AG09319 (cell line): ENCODE results near the gene TTC28.

Experiments used
- DNase-seq: peaks from one replicate; pipeline ENCODE4 v3.0.0-alpha.2; 2010; ENCODE audit warnings: low read depth; ENCODE audit errors: extremely low read depth
- TF ChIP-seq, protein P1 (sequence below): IDR thresholded peaks from 2 replicates; pipeline ENCODE4 v1.5.1; 2011; ENCODE audit warnings: low read depth, mild to moderate bottlenecking, inconsistent platforms, low read length, moderate library complexity

The TTC28 gene

DNA sequence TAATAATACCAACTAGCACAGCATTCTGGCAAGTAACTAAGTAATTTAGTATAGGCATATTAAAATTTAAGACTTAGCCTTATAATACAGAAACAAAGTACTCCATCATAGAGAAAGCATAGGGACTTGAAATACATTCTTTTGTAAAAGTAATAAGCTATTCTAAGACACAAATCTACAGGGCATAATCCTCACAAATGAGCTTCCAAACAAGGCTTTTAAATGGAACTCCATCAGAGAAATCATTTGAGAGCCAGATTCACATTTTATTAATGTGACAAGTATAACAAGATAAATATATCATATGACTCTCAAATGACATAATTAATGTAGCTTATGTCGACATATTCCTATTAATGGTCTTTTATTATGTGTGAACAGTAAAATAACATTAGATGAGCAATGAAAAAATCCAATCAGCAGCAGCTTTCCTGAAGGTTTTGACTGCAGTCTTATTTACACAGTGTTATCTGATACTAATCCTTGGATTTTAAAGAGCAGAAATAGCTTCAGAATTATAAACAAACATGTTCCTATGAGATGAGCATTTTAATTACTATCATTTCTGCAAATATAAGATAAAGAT is 241.4 kb downstream of the TTC28 start:
- TF ChIP-seq, protein P1, sequence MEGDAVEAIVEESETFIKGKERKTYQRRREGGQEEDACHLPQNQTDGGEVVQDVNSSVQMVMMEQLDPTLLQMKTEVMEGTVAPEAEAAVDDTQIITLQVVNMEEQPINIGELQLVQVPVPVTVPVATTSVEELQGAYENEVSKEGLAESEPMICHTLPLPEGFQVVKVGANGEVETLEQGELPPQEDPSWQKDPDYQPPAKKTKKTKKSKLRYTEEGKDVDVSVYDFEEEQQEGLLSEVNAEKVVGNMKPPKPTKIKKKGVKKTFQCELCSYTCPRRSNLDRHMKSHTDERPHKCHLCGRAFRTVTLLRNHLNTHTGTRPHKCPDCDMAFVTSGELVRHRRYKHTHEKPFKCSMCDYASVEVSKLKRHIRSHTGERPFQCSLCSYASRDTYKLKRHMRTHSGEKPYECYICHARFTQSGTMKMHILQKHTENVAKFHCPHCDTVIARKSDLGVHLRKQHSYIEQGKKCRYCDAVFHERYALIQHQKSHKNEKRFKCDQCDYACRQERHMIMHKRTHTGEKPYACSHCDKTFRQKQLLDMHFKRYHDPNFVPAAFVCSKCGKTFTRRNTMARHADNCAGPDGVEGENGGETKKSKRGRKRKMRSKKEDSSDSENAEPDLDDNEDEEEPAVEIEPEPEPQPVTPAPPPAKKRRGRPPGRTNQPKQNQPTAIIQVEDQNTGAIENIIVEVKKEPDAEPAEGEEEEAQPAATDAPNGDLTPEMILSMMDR, result no peak
- DNase-seq, result no peak

DNA sequence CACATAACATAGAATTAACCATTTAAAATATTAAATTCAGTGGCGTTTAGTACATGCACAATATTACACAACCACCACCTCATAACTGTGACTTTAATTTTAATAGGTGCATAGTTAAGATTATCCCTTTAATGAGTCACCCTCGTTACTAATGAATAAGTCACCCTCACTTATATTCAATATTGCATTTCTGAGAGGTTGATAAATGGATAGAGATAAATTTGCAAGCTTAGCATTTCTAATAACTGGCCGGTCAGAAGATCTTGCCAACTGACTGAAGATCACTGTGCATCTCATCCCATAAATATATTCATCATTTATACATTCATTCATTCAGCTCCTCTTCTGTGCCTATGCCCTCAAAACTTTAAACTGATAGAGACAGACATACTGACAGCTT is 243.7 kb downstream of the TTC28 start:
- DNase-seq, result no peak
- TF ChIP-seq, protein P1, result no peak

DNA sequence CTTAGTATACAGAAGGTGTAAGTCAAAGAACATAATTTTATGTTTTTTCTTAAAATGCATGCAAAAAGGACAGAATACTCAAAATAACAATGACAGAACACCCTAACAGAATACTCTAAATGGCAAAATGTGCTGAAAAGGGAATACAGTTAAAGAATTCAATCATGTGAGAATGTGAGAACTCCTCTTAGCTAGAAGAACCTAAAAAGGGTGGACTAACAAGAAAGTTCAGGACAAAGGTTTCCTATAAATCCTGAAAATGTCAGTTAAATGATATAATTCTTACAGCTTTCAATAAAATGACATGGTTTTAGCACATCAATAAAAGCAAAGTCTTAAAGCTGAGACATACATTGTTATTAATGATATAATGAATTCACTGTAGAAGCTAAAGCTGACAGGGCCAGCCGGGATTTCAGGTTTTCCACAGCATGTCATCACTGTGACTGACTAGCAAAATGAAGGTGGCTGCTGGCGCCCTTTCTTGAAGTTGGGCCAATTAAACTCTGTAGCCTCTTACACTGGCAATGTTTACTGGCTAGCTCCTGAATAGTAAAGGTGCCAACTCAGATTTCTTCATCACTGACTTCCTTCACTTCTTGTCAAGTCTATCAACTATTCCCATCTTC is 244.4 kb downstream of the TTC28 start:
- TF ChIP-seq, protein P1, result no peak
- no peak for DNase-seq

DNA sequence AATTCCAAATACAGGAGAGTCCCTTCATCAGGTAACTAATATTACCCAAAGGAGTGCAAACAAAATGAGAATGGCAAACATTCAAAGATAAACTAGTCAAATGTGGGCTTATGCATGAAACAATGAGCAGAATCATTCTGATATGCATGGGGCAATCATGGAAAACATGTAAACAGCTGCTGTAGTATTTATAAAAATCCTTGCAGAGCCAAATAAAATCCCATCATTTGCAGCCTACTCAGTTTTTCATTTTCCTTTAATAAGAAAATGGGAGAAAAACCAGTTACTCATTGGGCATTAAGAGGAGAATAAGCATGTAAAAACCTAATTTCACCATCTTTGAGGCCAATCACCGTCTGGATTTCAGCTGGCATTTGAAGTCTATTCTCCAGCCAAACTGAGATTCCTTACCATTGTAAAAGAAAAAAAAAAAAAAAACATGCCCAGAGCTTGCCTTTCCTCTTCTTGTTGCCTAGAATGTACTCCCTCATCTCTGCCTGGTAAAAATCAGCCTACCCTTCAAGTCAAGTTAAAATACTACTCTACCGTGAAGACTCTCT is 249.1 kb downstream of the TTC28 start:
- TF ChIP-seq, protein P1, result no peak
- DNase-seq, result no peak

DNA sequence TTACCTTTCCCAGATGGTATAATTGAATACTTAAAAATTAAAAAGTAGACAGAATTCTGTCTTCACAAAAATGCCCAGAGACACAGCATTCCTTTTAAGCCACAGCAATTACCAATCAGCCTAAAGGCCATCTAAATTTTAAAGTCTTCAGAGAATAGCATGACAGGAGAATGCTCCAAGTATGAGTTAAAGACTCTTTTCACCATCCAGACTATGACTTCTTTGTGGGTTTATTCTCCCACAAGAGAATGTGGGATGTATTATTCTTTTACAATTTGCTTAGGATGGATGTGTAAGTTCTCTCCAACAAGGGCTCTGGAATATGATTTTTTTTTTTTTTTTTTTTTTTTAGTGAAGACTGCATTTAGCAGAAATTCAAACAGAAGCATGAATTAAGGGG is 249.9 kb downstream of the TTC28 start:
- no peak for DNase-seq
- TF ChIP-seq, protein P1, result no peak

DNA sequence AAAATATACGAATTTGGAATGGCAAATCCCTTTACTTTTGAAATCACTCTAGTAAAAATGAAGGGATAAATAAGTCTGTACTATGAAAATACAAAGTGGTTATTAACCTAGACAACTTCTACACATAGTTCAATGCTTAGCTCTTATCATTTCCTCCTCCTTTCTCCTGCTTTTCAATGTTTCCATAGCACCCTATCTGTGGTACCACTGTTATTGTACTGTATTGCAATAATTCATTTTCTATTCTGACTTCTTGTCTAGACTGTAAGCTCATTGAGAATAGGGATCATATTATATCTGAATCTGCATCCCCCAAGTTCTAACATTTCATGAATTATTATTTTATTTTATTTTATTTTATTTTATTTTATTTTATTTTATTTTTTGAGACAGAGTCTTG is 251.4 kb downstream of the TTC28 start:
- TF ChIP-seq, protein P1, result no peak
- DNase-seq, result no peak

DNA sequence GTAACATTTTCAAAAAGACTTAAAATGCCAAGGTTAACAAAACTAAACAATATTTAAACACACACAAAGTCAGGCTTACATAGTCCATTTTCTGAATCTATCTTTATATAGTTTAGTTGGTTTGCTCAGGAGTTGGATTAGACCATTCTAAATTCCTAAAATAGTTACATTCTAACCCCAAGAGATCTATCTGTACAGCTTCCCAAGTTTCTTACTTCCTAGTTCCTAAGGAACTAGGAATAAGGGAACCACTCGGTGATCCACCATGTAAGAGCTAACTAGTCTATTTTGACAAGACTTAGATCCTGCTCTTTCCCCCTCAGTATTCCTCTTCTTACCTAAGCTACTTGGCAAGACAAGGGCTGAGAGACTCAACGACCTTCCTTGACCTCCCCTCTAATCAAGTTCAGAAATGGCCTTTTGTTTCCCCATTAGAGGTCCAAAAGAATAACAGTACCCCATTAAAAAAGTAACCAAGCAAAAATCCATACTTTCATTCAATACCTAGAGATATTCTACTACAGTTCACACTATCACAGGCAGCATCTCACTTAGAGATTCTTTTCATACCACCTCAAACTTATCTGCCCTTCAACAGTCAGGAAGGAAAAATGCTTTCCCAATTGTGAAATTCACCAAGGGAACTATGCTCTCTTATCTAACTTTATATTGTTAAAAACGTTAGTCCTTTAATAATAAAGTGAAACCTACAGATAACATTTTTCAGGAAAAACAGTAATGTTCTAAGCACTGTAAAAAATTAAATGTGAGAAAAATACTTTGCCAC is 253.1 kb downstream of the TTC28 start:
- TF ChIP-seq, protein P1, result no peak
- no peak for DNase-seq
